ENCODE results near the gene RMND1.
"Not testable (repeated sequence)": the region's sequence is repeated elsewhere in the genome, so short reads cannot be mapped to it uniquely, and the experiment has no call there.

GRCh38 chr6:151382631-151383030 is 69.3 kb downstream of the RMND1 start:
- TF ChIP-seq CREM (IDR thresholded peaks at IDR 0.05; ENCODE audit: low read depth); FOS (IDR thresholded peaks at IDR 0.05; ENCODE audit: extremely low read depth, insufficient read length); ZBTB49 (CRISPR knock-in tag; IDR thresholded peaks at IDR 0.05; ENCODE audit: borderline replicate concordance); ZNF274 (IDR thresholded peaks at IDR 0.05; ENCODE audit: borderline replicate concordance, low read depth, low read length); SRSF1 (IDR thresholded peaks at IDR 0.05; ENCODE audit: low read depth, low read length); ZNF561 (CRISPR knock-in tag; conservative IDR thresholded peaks at IDR 0.05); EZH2 (IDR thresholded peaks at IDR 0.05; ENCODE audit: borderline replicate concordance, low read depth, low read length): not testable (repeated sequence)

Data from K562 (cell line).